SK-N-SH treated with all-trans-retinoic acid at 6 μM for 48 hours (cell line): ENCODE data around the gene IFIT1B.

Source experiments
- ATAC-seq: fragments of 200-7000 bp; cut with Tn5 transposase; 3 replicates; pipeline ENCODE4 v1.9.1; 2020; ENCODE audit warnings: mild to moderate bottlenecking, moderate library complexity
- ARNTL ChIP-seq: fragments of 450-650 bp; formaldehyde crosslinking; IDR thresholded peaks from 2 replicates; pipeline ENCODE4 v1.5.0; 2020; ENCODE audit warnings: low read depth, mild to moderate bottlenecking, moderate library complexity, borderline replicate concordance
- BACH2 ChIP-seq: fragments of 250-450 bp; sonication (Bioruptor Pico); IDR thresholded peaks from 2 replicates; pipeline ENCODE4 v1.9.0; 2021; ENCODE audit warnings: mild to moderate bottlenecking, borderline replicate concordance
- CSDC2 ChIP-seq: fragments of 250-450 bp; sonication (Bioruptor Pico); IDR thresholded peaks from 2 replicates; pipeline ENCODE4 v1.5.0; 2020; ENCODE audit warnings: mild to moderate bottlenecking, moderate library complexity
- CSRNP3 ChIP-seq: fragments of 250-450 bp; sonication (Bioruptor Pico); IDR thresholded peaks from 2 replicates; pipeline ENCODE4 v1.5.1; 2021; ENCODE audit warnings: mild to moderate bottlenecking, moderate library complexity
- ESRRG ChIP-seq: fragments of 250-450 bp; sonication (Bioruptor Pico); IDR thresholded peaks from 2 replicates; pipeline ENCODE4 v1.6.1; 2021; ENCODE audit warnings: mild to moderate bottlenecking
- GLIS3 ChIP-seq: fragments of 250-450 bp; sonication (Bioruptor Pico); IDR thresholded peaks from 2 replicates; pipeline ENCODE4 v1.5.0; 2020; ENCODE audit warnings: mild to moderate bottlenecking, moderate library complexity
- ISL1 ChIP-seq: fragments of 250-450 bp; sonication (Bioruptor Pico); IDR thresholded peaks from 2 replicates; pipeline ENCODE4 v2.1.2; 2022; ENCODE audit warnings: mild to moderate bottlenecking, moderate library complexity
- OSR1 ChIP-seq: fragments of 250-450 bp; sonication (Bioruptor Pico); IDR thresholded peaks from 2 replicates; pipeline ENCODE4 v1.8.0; 2022; ENCODE audit warnings: moderate library complexity, mild to moderate bottlenecking, inconsistent platforms
- PATZ1 ChIP-seq: fragments of 250-450 bp; sonication (Bioruptor Pico); IDR thresholded peaks from 2 replicates; pipeline ENCODE4 v1.8.0; 2020; ENCODE audit warnings: mild to moderate bottlenecking, moderate library complexity, borderline replicate concordance
- POU6F1 ChIP-seq: fragments of 250-450 bp; sonication (Bioruptor Pico); IDR thresholded peaks from 2 replicates; pipeline ENCODE4 v1.8.0; 2021; ENCODE audit warnings: low read depth, mild to moderate bottlenecking, moderate library complexity, borderline replicate concordance
- PPARA ChIP-seq: fragments of 250-450 bp; sonication (Bioruptor Pico); IDR thresholded peaks from 2 replicates; pipeline ENCODE4 v1.5.0; 2020; ENCODE audit warnings: mild to moderate bottlenecking, borderline replicate concordance
- RARB ChIP-seq: fragments of 250-450 bp; sonication (Bioruptor Pico); IDR thresholded peaks from 2 replicates; pipeline ENCODE4 v1.8.0; 2021; ENCODE audit warnings: mild to moderate bottlenecking, moderate library complexity
- SNAI2 ChIP-seq: fragments of 250-450 bp; sonication (Bioruptor Pico); IDR thresholded peaks from 2 replicates; pipeline ENCODE4 v1.5.0; 2020; ENCODE audit warnings: mild to moderate bottlenecking, moderate library complexity
- TCF4 ChIP-seq: fragments of 250-450 bp; sonication (Bioruptor Pico); IDR thresholded peaks from 2 replicates; pipeline ENCODE4 v1.8.0; 2021; ENCODE audit warnings: mild to moderate bottlenecking, moderate library complexity, borderline replicate concordance
- TOX ChIP-seq: fragments of 250-450 bp; sonication (Bioruptor Pico); IDR thresholded peaks from 2 replicates; pipeline ENCODE4 v1.8.0; 2021; ENCODE audit warnings: mild to moderate bottlenecking, moderate library complexity, borderline replicate concordance
- TSHZ2 ChIP-seq: fragments of 250-450 bp; sonication (Bioruptor Pico); IDR thresholded peaks from 2 replicates; pipeline ENCODE4 v1.5.0; 2020; ENCODE audit warnings: mild to moderate bottlenecking, moderate library complexity
- ZC3H10 ChIP-seq: fragments of 250-450 bp; sonication (Bioruptor Pico); IDR thresholded peaks from 2 replicates; pipeline ENCODE4 v1.5.1; 2021; ENCODE audit warnings: mild to moderate bottlenecking, moderate library complexity
- ZFP3 ChIP-seq: fragments of 250-450 bp; sonication (Bioruptor Pico); IDR thresholded peaks from 2 replicates; pipeline ENCODE4 v1.5.0; 2020; ENCODE audit warnings: mild to moderate bottlenecking, moderate library complexity
- ZFP30 ChIP-seq: fragments of 450-650 bp; formaldehyde crosslinking; IDR thresholded peaks from 2 replicates; pipeline ENCODE4 v1.5.0; 2022; ENCODE audit warnings: mild to moderate bottlenecking, moderate library complexity
- ZNF565 ChIP-seq: fragments of 450-650 bp; formaldehyde crosslinking; conservative IDR thresholded peaks from 2 replicates; pipeline ENCODE4 v1.5.0; 2020; ENCODE audit warnings: low read depth, mild to moderate bottlenecking, moderate library complexity
- ZNF70 ChIP-seq: fragments of 450-650 bp; formaldehyde crosslinking; IDR thresholded peaks from 2 replicates; pipeline ENCODE4 v1.5.0; 2020; ENCODE audit warnings: mild to moderate bottlenecking, moderate library complexity
- ZNF8 ChIP-seq: fragments of 450-650 bp; formaldehyde crosslinking; IDR thresholded peaks from 2 replicates; pipeline ENCODE4 v1.5.0; 2020; ENCODE audit warnings: mild to moderate bottlenecking, moderate library complexity

Gene IFIT1B

GRCh38 chr10:89357975-89358374 lies 19.9 kb upstream of the IFIT1B start:
- no peak for ATAC-seq
- TF ChIP-seq RARB (CRISPR knock-in tag) (no peak), ZFP30 (CRISPR knock-in tag) (no peak), POU6F1 (no peak)

- TF ChIP-seq ESRRG (CRISPR knock-in tag) (no peak), ZNF70 (no peak), TCF4 (CRISPR knock-in tag) (no peak), GLIS3 (CRISPR knock-in tag) (no peak)
- ATAC-seq = no peak
Measured at GRCh38 chr10:89360157-89360556, 17.7 kb upstream of the IFIT1B start.

- no peak for ATAC-seq
- TF ChIP-seq ZFP30 (CRISPR knock-in tag) (no peak), PPARA (CRISPR knock-in tag) (no peak), SNAI2 (no peak), ESRRG (CRISPR knock-in tag) (no peak), ZNF565 (CRISPR knock-in tag) (no peak), BACH2 (CRISPR knock-in tag) (no peak), ISL1 (CRISPR knock-in tag) (no peak), ZFP3 (CRISPR knock-in tag) (no peak)
Measured at GRCh38 chr10:89362929-89363328, 14.9 kb upstream of the IFIT1B start.

- ATAC-seq = no peak
- no peak for TF ChIP-seq RARB (CRISPR knock-in tag)
- no peak for TF ChIP-seq CSRNP3
- TF ChIP-seq ARNTL (CRISPR knock-in tag) = no peak
- no peak for TF ChIP-seq ZNF565 (CRISPR knock-in tag)
- TF ChIP-seq OSR1 = no peak
- no peak for TF ChIP-seq BACH2 (CRISPR knock-in tag)
- no peak for TF ChIP-seq CSDC2 (CRISPR knock-in tag)
- no peak for TF ChIP-seq TCF4 (CRISPR knock-in tag)
- no peak for TF ChIP-seq ZC3H10 (CRISPR knock-in tag)
- no peak for TF ChIP-seq PATZ1 (CRISPR knock-in tag)
- TF ChIP-seq GLIS3 (CRISPR knock-in tag) = no peak
- no peak for TF ChIP-seq ZFP3 (CRISPR knock-in tag)
- TF ChIP-seq ISL1 (CRISPR knock-in tag) = no peak
- no peak for TF ChIP-seq TOX (CRISPR knock-in tag)
- no peak for TF ChIP-seq POU6F1
- TF ChIP-seq ESRRG (CRISPR knock-in tag) = no peak
- no peak for TF ChIP-seq ZNF8 (CRISPR knock-in tag)
- no peak for TF ChIP-seq TSHZ2 (CRISPR knock-in tag)
- no peak for TF ChIP-seq ZNF70
Measured at GRCh38 chr10:89363729-89364442, 14.0 kb upstream of the IFIT1B start.
